Stimulated activated CD4-positive, alpha-beta T cell treated with anti-CD3 and anti-CD28 coated beads, TNF-alpha, amount 100 ng/mL, for 48 hours (primary cell): ENCODE data around the gene SMOC1.
"Not testable (repeated sequence)": the region's sequence is repeated elsewhere in the genome, so short reads cannot be mapped to it uniquely, and the experiment has no call there.

Source experiments
- DNase-seq, 3 donors: peaks; one replicate each; pipeline ENCODE4 v3.0.0-alpha.2; 2020; ENCODE audit warnings: low read depth in 3 of 3

SMOC1 gene

DNA sequence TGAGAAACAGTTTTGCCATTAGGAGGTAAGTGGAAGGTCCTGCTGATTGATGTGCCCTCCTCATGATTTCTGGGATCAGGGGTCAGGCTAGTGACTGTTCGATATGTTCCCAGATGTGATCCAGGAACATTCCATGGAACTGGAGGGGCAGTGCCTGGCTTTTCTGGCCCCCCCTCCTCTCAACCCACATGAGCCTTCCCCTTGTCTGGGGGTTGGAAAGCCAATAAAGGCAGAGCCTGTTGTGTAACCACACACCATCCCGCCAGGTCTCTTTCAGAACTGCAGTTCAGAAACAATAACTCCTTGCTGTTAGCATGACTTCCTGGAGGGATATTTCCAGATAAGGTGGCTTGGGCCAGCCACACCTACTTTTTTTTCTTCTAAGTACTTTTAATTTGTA, 17.8 kb downstream of the SMOC1 start:
- no peak for DNase-seq

DNA sequence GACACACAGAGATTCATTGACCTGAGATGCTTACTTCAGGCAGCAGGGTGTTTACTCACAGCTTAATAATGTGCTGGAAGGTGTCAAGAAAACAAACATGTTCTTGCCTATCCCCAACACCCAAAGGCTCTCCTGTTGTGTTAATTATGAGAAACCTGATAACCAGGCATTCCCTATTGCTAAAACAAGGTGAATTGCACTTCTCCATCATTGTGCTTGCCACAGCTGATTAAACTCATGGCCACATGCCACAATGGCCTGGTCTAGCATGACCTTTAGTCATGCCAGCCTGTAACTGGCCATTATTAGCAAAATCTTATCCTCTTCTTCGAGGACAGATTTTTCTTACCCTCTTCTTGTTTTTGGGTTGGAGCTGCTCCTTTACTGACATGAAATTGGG, 21.4 kb downstream of the SMOC1 start:
- no peak for DNase-seq

DNA sequence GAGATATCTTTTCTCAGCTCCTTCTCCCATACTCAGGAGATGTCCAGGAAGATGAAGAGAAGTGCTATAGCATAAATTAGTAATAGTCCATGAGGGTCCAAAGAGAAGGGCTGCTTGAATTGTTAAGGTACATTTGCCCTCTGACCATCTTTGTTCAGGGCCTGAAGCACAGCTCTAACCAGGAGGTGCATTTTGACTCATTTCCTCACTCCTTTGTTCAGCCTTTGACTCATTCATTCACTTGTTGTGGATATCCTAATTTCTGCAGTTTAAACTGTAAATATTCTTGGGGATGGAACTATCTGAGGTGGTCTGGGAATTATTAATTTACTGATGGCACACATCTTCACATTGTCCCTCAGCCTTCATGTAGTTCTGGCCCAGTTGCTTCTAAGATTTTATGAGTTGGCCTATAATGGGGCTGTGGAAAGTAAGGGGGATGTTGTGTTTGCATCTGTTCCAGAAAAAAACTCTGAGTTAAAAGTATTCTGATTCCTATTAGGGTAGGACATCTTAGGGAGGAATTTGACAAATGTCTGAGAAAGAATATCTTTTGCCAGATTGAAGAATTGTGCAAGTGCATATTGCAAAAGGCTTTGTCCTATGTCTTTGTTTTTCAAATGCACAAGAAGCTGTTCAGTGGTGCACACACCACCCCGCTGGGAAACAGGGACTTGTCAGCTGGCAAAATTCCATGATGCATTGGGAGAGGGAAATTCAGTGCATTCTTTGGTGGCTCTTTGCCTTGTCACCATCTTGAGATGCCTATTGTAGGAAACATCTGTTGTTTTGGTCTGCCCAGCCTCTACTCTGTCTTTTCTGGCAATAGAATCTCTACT, 22.1 kb downstream of the SMOC1 start:
- no peak for DNase-seq

DNA sequence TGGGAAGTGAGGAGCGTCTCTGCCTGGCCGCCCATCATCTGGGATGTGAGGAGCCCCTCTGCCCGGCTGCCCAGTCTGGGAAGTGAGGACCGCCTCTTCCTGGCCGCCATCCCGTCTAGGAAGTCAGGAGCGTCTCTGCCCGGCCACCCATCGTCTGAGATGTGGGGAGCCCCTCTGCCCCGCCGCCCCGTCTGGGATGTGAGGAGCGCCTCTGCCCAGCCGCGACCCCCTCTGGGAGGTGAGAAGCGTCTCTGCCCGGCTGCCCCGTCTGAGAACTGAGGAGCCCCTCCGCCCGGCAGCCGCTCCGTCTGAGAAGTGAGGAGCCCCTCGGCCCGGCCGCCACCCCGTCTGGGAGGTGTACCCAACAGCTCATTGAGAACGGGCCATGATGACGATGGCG, 23.8 kb downstream of the SMOC1 start:
- not testable (repeated sequence) for DNase-seq

DNA sequence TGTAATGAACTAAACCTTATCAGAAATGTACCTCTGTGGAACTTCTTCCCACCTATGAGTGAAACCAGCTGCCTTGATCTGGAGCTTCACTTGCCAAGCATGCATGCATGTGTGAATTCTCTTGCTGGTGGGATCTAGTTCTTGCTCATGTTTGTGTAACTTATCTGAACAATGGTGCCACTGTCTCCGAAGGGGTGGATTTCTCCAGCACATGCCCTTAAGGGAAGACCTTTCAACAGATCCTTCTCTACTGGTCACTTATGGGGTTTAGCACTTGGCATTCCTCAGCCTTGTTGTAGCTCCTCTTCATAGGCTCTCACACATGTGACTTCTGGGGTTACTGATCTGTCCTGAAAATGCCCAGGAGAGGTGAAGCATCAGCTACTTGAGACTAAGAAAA, 25.0 kb downstream of the SMOC1 start:
- no peak for DNase-seq

DNA sequence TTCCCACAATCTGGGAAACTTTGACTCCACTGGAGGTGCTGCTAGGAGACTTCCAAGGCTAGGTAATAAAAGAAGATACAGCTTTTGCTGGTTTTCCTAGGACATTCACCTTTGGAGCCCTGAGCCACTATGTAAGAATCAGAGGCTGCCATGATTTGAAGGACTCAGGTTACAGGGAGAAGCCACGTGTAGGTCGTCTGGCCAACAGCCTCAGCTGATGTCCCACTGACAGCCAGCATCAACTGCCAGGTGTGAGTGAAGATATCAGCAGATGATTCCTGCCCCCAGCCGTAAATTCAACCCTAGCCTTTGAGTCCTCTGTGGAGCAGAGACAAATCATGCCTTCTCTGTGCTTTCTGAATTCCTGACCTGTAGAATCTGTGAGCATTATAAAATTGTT, 27.0 kb downstream of the SMOC1 start:
- DNase-seq: no peak

DNA sequence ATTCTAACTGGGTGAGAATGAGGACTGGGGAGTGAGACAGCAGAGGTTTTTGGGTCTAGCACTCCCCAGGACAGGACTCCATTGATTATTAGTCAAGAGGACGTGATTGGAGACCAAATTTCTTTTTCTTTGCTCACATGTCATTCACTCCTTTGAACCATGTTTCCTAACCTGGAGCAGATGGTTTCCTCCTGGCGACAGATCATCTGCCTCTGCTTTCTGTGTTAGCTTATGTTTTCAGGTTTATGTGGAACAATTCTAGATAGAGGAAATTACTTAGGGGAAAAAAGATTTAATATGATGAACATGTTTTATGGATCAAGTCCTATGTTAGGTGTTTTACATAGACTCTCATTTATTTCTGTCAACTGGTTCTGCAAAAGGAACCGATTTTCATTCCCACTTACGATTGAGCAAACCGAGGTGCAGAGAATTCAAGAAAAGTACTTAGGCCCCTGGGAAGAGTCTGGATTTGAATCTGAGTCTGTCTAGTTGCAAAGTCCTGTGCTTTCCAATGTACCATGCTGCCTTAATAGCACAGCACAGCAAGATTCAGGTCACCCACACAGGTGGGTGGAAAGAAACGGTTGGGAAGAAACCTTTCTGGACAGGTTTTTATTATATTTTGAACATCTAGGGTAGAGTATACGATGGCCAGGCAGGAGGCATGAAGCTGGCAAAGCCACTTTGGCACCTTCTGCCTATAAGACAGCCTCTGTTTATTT, 30.8 kb downstream of the SMOC1 start:
- no peak for DNase-seq

DNA sequence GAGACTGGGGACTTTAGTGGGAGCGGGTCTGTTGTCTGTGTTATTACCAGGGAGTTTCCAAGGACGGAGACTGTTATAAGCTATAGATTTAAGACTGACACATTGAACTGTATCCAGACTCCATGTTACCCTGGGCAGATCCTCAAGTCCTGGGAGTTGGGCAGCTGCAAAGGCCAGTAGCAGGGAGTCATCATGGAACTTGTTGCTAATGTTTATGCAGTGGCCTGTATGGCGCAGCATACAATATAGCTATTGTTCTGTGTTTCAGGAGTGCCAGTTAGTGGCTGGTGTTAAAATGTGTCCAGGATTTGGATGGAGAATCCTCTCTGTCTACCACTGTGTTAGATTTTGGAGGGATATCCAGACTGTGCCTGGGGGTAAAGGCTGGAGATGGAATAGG, 31.7 kb downstream of the SMOC1 start:
- no peak for DNase-seq

DNA sequence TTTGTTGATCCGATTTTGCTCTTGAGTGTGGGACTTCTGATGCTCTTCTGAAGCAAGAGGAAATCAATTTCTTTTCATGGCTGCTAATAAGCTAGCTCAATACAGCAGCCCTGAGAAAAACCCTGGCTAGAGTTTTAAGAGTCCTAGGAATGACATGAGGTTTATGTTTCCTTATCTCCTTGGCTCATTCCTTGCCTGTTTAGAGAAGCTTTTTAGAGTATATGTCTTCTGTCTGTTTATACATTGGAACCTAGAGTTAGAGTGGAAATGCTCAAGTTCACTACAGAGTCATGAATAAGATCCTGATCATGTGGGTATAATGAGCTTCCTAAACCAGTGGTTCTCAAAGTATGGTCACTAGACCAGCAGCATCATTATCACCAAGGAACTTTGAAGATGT, 34.5 kb downstream of the SMOC1 start:
- DNase-seq: no peak

DNA sequence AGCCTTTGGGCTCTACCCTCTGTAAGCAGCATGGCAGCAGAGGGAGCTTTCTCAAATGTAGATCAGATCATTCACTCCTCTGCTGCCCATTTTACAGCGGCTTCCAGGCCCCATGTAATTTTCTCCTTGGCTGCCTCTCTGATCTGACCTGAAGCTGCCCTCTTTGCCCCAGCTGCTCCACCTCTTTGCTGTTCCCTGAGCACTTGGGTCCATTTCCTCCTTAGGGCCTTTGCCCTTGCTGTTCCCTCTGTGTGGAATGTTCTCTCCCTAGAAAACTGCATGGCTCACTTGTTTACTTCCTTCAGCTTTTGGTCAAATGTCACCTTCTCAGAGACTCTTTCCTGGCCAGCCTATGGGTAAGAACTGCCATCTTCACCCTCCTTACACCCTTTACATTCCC, 37.2 kb downstream of the SMOC1 start:
- DNase-seq: no peak

DNA sequence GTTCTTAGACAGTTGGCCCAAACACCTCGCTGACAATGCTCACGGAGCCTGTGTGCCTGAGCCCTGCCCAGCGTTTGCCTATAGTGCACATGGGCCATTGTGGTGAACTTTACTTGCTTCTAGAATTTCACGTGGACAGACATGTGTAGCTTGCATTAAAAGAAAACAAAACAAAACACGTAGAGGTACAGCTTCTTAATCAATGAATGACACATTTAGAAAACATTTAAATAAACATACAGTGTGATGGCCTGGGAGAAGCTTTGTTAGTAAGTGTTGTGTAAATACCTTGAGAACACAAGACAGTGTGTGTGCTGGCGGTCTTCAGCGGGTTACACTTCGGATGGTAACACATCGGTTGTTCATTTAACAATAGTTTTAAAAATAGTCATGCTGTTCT, 38.1 kb downstream of the SMOC1 start:
- DNase-seq: no peak

DNA sequence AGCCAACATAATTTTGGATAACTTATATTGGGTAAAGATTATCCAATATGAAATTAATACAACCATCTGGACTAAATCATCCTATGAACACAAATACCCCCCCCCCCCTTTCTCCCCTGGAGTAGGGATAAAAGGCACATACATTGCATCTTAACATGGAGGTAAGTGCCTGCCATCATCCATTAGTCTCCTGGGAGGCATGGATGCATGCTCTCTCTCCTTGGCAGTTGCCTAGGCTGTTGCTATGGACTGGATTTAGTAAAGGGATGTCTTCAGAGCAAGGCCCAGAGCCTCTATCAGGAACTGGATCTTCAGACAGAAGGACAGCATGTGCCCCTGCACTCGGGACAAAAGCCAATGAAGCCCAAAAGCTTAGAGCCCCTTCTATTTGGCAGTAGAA, 40.6 kb downstream of the SMOC1 start:
- DNase-seq: no peak

DNA sequence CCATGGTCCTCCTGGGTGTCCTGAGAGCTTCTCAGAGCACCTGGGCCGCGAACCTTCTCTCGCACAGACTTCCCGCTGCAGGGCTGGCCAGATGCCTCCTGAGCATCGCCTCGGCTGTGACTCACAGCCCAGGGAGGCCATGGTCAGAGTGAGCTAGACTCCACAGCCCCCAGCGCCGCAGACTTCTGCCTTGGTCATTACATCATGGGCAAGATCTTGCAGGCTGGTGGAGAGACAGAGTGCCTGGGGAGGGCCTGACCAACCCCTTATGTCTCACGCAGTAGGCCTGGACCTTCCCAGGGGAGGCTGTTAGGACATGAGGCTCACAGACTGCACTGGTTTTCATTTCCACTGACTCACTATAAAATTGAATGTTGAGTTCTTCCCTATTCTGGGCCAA, 41.8 kb downstream of the SMOC1 start:
- DNase-seq: no peak

DNA sequence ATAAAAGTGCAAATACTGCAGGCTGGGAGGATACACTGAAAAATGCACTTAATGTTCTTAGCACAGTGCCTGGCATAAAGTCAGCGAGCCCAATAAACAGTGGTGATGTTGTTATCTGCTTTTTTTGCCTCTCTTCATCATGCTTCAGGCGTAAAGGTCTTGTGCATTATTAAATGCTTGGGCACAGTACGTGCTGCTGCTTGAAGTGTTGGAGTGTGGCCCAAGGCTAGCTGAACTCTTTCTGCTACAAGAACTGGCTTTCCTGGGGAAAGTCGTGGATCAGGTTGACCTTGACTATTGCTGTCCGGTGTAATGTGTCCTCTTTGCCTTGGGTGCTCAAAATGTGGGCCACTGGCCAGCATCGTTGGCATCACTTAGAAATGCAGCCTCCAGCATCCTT, 43.0 kb downstream of the SMOC1 start:
- DNase-seq: no peak

DNA sequence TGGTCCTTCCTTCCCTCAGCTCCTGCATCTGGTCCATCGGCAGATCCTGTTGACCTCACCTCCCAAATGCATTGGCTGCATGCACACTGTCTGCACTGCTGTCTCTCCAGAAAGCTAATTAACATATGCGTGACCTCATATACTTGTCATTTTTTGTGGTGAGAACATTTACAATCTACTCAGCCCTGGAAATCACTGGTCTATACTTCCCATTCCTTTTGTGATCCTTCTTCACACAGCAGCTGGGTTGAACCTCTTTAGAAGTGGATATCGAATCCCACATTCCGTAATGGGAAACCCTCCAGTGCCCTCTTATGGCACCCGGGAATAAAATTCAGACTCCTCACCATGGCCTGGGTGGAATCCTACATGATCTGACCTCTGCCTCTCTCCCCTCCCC, 45.0 kb downstream of the SMOC1 start:
- no peak for DNase-seq

DNA sequence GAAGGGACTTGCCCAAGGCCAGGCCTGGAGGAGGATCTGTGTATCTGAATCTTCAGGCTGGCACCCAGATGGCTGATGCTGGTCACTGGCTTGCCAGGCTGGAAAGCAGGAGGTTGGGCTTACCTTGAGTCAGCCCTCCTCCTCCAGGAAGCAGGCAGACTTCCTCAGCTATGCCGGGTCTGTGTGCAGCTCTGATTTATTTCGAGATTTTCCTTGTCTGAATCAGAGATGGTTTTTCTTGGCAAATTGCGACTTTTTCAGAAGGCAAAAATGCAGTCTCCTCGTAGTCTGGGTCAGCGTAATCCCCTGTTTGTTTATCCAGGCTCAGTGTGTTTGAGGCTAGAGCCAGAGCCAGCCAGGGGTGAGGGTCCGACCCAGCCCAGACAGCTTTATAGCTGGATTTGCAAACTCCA, 48.9 kb downstream of the SMOC1 start:
- DNase-seq: no peak

DNA sequence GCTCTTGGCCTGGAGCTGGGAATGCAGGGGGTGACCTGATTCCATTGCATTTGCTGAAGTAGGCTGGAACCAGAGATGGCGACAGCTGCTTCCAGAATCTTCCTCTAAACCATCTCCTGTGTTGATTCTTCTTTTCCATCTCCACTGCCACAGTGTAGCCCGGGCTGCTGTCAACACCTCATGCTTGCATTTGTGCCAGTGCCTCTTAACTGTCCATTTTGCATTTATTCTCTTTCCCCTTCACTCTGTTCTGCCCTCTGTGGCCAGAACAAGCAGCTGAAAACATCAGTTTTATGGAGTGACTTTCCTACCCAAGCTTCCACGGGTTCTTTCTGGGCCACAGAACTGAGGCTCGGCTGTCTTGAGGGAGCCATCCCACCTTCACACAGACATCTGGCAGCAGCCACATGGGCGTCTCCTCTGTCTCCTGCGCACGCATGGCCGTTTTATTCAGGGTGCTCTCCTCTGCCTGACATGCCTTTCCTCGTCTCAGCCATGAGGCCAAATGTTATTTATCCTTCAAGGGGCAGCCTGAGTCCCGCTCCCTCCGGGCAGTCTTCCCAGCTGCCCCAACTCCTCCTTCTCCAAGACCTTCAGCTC, 51.7 kb downstream of the SMOC1 start:
- no peak for DNase-seq

DNA sequence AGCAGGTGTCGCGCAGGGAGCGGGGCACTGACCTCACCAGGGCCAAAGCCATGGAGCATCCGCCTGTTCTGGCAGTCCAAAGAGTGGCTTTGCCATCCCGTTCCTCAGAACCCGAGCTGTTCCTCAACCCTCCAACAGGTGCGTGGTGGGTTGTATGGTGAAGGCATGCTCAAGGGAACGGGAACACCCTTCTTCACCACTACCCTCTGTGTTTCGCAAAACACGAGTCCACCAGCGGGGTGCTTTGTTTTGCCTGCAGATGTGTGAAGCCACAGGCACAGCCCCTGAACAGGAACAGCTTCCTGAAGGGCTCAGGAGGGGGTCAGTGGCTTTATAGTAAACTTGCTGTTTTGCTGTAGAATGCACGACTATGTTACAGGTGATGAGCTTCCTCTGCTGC, 52.7 kb downstream of the SMOC1 start:
- DNase-seq: no peak

DNA sequence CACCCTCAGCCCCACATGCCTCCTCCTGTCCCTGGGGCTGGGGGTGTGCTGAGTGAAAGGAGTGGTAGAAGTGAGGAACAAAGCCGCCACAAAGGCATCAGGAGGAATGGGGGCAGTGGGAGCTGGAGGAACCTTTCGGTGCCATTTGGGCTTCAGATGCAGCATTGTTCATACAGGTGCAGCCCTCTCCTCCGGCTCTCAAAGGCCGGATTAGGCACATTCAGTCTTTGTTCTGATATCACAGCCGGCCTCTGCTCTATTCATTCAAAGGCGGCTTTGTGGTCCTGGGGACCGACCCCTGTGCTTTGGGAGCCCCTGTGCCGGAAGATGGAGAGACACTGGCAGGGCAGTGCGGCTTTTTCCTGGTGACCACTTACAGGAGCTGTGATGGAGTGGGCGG, 53.2 kb downstream of the SMOC1 start:
- DNase-seq: no peak

DNA sequence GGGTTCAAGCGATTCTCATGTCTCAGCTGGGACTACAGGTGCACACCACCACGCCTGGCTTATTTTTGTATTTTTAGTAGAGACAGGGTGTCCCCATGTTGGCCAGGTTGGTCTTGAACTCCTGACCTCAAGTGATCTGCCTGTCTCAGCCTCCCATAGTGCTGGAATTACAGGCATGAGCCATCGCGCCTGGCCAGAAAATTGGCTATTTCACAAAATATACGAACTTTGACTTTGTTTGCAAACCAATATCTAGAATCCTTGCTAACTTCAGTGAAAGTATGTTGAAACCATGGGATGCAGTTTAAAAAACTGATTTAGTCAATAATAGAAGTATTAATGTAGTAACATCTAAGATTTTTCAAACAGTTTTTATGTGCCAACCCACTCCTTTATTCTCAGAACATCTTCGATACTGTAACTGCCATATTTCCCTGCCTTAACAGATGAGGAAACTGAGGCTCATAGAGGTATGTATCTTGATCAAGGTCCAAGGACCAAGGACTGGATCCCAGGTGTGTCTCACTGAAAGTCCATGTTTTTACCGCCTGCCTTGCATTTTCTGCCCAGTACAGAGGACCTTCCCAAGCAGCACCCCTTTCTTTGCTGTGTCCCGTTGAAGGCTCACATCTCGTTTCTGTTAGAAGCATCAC, 54.5 kb downstream of the SMOC1 start:
- no peak for DNase-seq

DNA sequence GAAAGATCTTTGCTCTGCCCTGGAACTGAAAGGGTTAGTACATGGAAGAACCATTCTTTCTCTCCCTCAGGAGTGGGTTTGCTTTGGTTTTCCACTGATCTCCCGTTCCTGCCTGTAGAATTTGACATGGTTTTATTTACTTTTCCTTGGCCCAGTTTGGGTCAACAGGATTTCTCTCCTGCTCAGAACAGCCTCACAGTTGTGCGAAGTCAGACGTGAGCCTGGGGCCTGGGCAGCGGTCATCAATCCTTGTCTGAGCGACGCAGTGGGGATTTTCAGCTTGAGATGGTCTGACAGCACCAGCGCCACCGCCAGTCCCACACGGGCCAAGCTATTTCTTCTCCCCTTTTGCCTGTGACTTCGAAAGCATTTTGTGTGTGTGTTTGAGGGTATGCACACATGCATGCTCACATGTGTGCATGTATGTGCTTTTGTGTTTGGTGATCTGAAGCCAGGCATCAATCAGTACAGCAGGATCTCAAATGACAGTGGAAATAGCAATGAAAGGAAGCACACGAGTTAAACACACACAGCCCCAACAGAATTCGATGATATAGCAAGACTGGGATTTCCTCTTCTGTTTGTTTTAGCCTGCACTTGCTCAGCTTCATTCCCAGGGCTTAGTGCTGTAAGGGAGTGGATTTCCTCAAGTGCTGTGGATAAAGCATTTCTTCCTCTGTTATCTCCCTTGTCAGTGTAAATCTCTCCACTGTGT, 58.3 kb downstream of the SMOC1 start:
- no peak for DNase-seq

DNA sequence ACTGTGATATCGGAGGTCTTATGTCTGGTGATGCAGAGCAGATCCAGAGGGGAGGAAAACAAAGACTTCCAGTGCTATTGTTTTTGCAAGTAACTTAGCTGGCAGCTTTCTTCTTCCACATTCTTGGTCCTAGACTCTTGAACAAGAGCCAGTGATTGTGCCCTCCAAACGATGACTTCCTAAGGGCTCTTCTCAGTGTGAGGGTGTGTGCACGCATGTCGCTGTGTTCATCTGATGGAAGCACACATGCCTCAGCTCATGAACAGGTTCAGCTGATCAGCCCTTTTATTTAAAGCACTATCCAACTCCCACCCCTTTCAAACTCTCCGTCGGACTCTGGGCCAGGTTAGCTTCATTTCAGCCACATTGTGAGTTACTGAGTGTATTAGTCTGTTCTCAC, 59.5 kb downstream of the SMOC1 start:
- DNase-seq: no peak
